Measurements from ENCODE around the gene UPB1. TPM values are rescaled to one million over a fixed set of nuclear protein-coding genes. Genes with fewer than 3 reads are reported as not detected.

The UPB1 gene
- 0.24 and 0.35 TPM in 2 replicates for total RNA-seq

- no peak for DNase-seq (ENCODE audit: extremely low read depth, low read depth, low spot score)
Observed at GRCh38 chr22:24494528-24495364, at the start of gene UPB1. Gene UPB1, plus strand, starts transcription at chr22:24495332. Its CDS starts 72 bp downstream, at chr22:24495404.

- DNase-seq (ENCODE audit: extremely low read depth, low read depth, low spot score), result no peak
Observed at GRCh38 chr22:24445481-24446259, 49.5 kb upstream of the UPB1 start.

- DNase-seq (ENCODE audit: extremely low read depth, low read depth, low spot score), result no peak
Observed at GRCh38 chr22:24446260-24446611, 48.9 kb upstream of the UPB1 start.

- DNase-seq (ENCODE audit: extremely low read depth, low read depth, low spot score), result no peak
Observed at GRCh38 chr22:24450610-24451009, 44.5 kb upstream of the UPB1 start.

GRCh38 chr22:24451162-24451561, 44.0 kb upstream of the UPB1 start:
- DNase-seq (ENCODE audit: extremely low read depth, low read depth, low spot score), result no peak

- DNase-seq (ENCODE audit: extremely low read depth, low read depth, low spot score), result no peak
Observed at GRCh38 chr22:24453853-24454252, 41.3 kb upstream of the UPB1 start.

- no peak for DNase-seq (ENCODE audit: extremely low read depth, low read depth, low spot score)
Observed at GRCh38 chr22:24455039-24455438, 40.1 kb upstream of the UPB1 start.

GRCh38 chr22:24455751-24456426, 39.2 kb upstream of the UPB1 start:
- no peak for DNase-seq (ENCODE audit: extremely low read depth, low read depth, low spot score)

GRCh38 chr22:24457894-24458420, 37.2 kb upstream of the UPB1 start:
- no peak for DNase-seq (ENCODE audit: extremely low read depth, low read depth, low spot score)

GRCh38 chr22:24459911-24460310, 35.2 kb upstream of the UPB1 start:
- no peak for DNase-seq (ENCODE audit: extremely low read depth, low read depth, low spot score)

- DNase-seq (ENCODE audit: extremely low read depth, low read depth, low spot score), result no peak
Observed at GRCh38 chr22:24460418-24461089, 34.6 kb upstream of the UPB1 start.

GRCh38 chr22:24463071-24463760, 31.9 kb upstream of the UPB1 start:
- no peak for DNase-seq (ENCODE audit: extremely low read depth, low read depth, low spot score)

GRCh38 chr22:24465566-24465965, 29.6 kb upstream of the UPB1 start:
- no peak for DNase-seq (ENCODE audit: extremely low read depth, low read depth, low spot score)

GRCh38 chr22:24465975-24466374, 29.2 kb upstream of the UPB1 start:
- DNase-seq (ENCODE audit: extremely low read depth, low read depth, low spot score), result no peak

- DNase-seq (ENCODE audit: extremely low read depth, low read depth, low spot score), result peak; percentile 78
Observed at GRCh38 chr22:24466716-24467328, 28.3 kb upstream of the UPB1 start.

GRCh38 chr22:24467340-24467739, 27.8 kb upstream of the UPB1 start:
- no peak for DNase-seq (ENCODE audit: extremely low read depth, low read depth, low spot score)

GRCh38 chr22:24471570-24471969, 23.6 kb upstream of the UPB1 start:
- no peak for DNase-seq (ENCODE audit: extremely low read depth, low read depth, low spot score)

- no peak for DNase-seq (ENCODE audit: extremely low read depth, low read depth, low spot score)
Observed at GRCh38 chr22:24473284-24473683, 21.8 kb upstream of the UPB1 start.

GRCh38 chr22:24474221-24474620, 20.9 kb upstream of the UPB1 start:
- peak; percentile 68 for DNase-seq (ENCODE audit: extremely low read depth, low read depth, low spot score)

Data from glomerular endothelial cell (primary cell).